ENCODE results near the gene MYCL. TPM values are rescaled to one million over a fixed set of nuclear protein-coding genes. Genes with fewer than 3 reads are reported as not detected.

Gene MYCL
- total and polyA plus RNA-seq, 2 of the 8 experiments (the other 6 are each of a cell fraction or from before 2014, with no cell fraction given) = 20.3 to 28.8 TPM

DNA sequence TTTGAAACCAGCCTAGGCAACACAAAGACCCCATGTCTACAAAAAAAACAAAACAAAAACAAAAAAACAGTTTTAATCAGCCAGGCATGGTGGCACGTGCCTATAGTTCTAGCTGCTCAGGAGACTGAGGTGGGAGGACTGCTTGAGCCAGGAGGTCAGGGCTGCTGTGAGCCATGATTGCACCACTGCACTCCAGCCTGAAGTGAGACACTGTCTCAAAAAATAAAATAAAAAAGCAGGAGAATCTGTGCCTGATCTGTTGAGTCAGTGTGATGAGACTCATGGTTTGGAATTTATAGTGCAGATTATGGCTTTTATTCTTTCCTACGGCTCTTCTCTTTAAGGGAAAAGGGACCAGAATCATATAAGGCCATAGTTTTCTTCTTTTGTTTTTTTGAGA lies 35.0 kb downstream of the MYCL start:
- Histone ChIP-seq H2BK5ac (ENCODE audit: low read depth, low read length) (no peak overlapping the region), H4K20me1 (replicated peaks in 1 of 2; ENCODE audit: control insufficient read depth in 1 of 2, insufficient read depth in 2 of 2, low read length in 2 of 2) (peaks cover 0 to 4% of the 10 kb centered on the region in 2 experiments), H3K4me1 (replicated peaks in 1 of 4; ENCODE audit: control insufficient read depth in 3 of 4, insufficient read depth in 4 of 4, low read length in 3 of 4) (no peaks in the 10 kb centered on the region), H2BK120ac (replicated peaks; ENCODE audit: low read depth, low read length) (no peak overlapping the region), H3K23ac (ENCODE audit: insufficient read length) (no peak overlapping the region), H3K23me2 (ENCODE audit: low read depth, low read length) (no peaks in the 10 kb centered on the region), H3K14ac (ENCODE audit: insufficient read length) (no peak overlapping the region), H2BK20ac (ENCODE audit: low read length) (no peak overlapping the region), H3K27ac (ENCODE audit: low read depth, low read length) (no peak overlapping the region), H2AK5ac (ENCODE audit: low read depth, low read length) (no peak overlapping the region), H3K79me2 (ENCODE audit: control insufficient read depth in 1 of 2, insufficient read depth in 2 of 2, low read length in 2 of 2) (peaks cover 5 to 67% of the 10 kb centered on the region in 2 experiments; a peak in 3 of 4 replicates), H4K5ac (ENCODE audit: insufficient read length, low read depth, low read length) (no peak overlapping the region), H3K4me2 (ENCODE audit: insufficient read depth in 1 of 2, low read depth in 2 of 2, low read length in 2 of 2) (no peak overlapping the region), H2BK12ac (ENCODE audit: low read depth, low read length) (no peak overlapping the region), H3K36me3 (ENCODE audit: control insufficient read depth in 2 of 4, insufficient read depth in 4 of 4, low read length in 3 of 4) (peaks cover 0 to 6% (median 0%) of the 10 kb centered on the region in 4 experiments; a peak in 1 of 8 replicates), H3K4ac (replicated peaks; ENCODE audit: insufficient read length, low read depth, low read length) (no peak overlapping the region), H3K9me3 (ENCODE audit: insufficient read depth in 2 of 2, low read depth in 1 of 2, low read length in 1 of 2) (peaks cover 0 to 15% of the 10 kb centered on the region in 2 experiments; a peak in 1 of 4 replicates), H4K8ac (ENCODE audit: extremely low read depth, insufficient read depth, low read length) (no peak overlapping the region), H3K56ac (replicated peaks; ENCODE audit: insufficient read length, low read depth, low read length) (no peak overlapping the region), H3K18ac (ENCODE audit: extremely low read depth, low read length) (no peak overlapping the region), H3K79me1 (ENCODE audit: low read depth, low read length) (peaks cover 10% of the 10 kb centered on the region), H4K91ac (replicated peaks; ENCODE audit: insufficient read length, low read length) (no peak overlapping the region), H3K4me3 (ENCODE audit: extremely low read depth in 1 of 4, insufficient read depth in 2 of 4, low read depth in 3 of 4, low read length in 4 of 4) (no peak overlapping the region), H3K9ac (replicated peaks in 1 of 4; ENCODE audit: extremely low read depth in 1 of 4, low read depth in 3 of 4, low read length in 3 of 4) (no peak overlapping the region), H2AFZ (ENCODE audit: low read length) (no peak overlapping the region), H3K27me3 (replicated peaks in 1 of 4; ENCODE audit: control insufficient read depth in 3 of 4, extremely low read depth in 1 of 4, insufficient read depth in 3 of 4, low read length in 3 of 4) (no peaks in the 10 kb centered on the region; a peak in 1 of 7 replicates), H2BK15ac (ENCODE audit: low read length) (no peak overlapping the region)
- DNase-seq (ENCODE audit: low read depth in 1 of 2, low spot score in 2 of 2) (no peak), FAIRE-seq (no peak)
- ChIA-PET POLR2A (ENCODE audit: partially characterized antibody) (no interaction called here), CTCF (ENCODE audit: partially characterized antibody) (interaction anchor here (0.6 kb wide), 1 partner anchor 49 kb away, joined by 3 read pairs; no protein-coding TSS in a partner anchor)
- WGBS, 2 experiments (ENCODE audit: extremely low coverage in 1 of 2, insufficient coverage in 1 of 2, insufficient read length in 1 of 2, insufficient replicate concordance in 2 of 2, low coverage in 1 of 2, low lambda C conversion rate in 2 of 2, missing lambda C conversion rate in 1 of 2) = 94% methylated on average over 2 of the region's 2 CpGs; no CpG with 5 or more reads in 1 of the 2 experiments
- TF ChIP-seq CHD2 (IDR thresholded peaks at IDR 0.05; ENCODE audit: low read length) (no peak), ZNF274 (IDR thresholded peaks at IDR 0.05; ENCODE audit: borderline replicate concordance, extremely low read depth, low read length) (no peak), RBBP5 (IDR thresholded peaks at IDR 0.05; ENCODE audit: borderline replicate concordance, low read depth, low read length) (no peak), SP2 (IDR thresholded peaks at IDR 0.05; ENCODE audit: low read length) (no peak), SIN3A (conservative IDR thresholded peaks at IDR 0.05 in 1 of 2, IDR thresholded peaks at IDR 0.05 in 1 of 2; ENCODE audit: low read depth in 1 of 2, low read length in 2 of 2) (no peak), FOSL1 (IDR thresholded peaks at IDR 0.05; ENCODE audit: insufficient read depth, low read depth, low read length) (no peak), TCF12 (IDR thresholded peaks at IDR 0.05; ENCODE audit: low read depth, low read length) (no peak), SIX5 (IDR thresholded peaks at IDR 0.05; ENCODE audit: low read depth, low read length) (no peak), RNF2 (IDR thresholded peaks at IDR 0.05; ENCODE audit: borderline replicate concordance, low read depth, low read length, missing control alignments, poor library complexity, severe bottlenecking) (no peak)
- TF ChIP-seq, protein P1, sequence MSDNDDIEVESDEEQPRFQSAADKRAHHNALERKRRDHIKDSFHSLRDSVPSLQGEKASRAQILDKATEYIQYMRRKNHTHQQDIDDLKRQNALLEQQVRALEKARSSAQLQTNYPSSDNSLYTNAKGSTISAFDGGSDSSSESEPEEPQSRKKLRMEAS (IDR thresholded peaks at IDR 0.05) = no peak
- TF ChIP-seq, protein P2, sequence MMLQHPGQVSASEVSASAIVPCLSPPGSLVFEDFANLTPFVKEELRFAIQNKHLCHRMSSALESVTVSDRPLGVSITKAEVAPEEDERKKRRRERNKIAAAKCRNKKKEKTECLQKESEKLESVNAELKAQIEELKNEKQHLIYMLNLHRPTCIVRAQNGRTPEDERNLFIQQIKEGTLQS (IDR thresholded peaks at IDR 0.05; ENCODE audit: insufficient read depth, low read depth, low read length) = no peak
- TF ChIP-seq, protein P3, sequence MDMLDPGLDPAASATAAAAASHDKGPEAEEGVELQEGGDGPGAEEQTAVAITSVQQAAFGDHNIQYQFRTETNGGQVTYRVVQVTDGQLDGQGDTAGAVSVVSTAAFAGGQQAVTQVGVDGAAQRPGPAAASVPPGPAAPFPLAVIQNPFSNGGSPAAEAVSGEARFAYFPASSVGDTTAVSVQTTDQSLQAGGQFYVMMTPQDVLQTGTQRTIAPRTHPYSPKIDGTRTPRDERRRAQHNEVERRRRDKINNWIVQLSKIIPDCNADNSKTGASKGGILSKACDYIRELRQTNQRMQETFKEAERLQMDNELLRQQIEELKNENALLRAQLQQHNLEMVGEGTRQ (IDR thresholded peaks at IDR 0.05; ENCODE audit: low read length) = no peak

All from H1 (cell line).